WI38 (cell line): Measurements from ENCODE around the gene MYCN.

Source experiments
- H3K4me3 ChIP-seq: 2 replicates; pipeline ENCODE4 v1.5.1; 2011; ENCODE audit warnings: low read depth, mild to moderate bottlenecking, control low read depth, low read length
- TF ChIP-seq, protein P1 (sequence below): IDR thresholded peaks from 2 replicates; pipeline ENCODE4 v1.5.1; 2012; ENCODE audit warnings: low read depth, mild to moderate bottlenecking, control low read depth, low read length

The MYCN gene

DNA sequence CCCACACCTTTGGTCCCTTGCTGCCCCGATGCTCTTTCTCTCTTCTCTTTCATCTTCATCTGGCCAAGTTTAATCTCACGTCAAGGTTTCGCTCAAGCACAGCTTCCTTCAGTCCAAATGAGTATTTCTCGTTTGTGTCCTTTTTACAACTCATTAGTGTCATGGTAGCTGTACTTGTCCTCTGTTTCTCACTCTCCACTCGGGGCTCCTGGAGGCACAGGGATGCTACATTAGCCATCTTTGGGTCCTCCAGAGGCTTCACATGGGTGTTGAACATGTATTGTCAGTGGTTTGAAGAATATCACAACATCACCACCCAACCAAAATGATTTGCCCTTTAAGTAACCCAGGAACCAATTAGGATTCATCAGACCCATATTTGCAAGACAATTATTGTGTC lies 30.4 kb downstream of the MYCN start:
- H3K4me3 ChIP-seq, result no peak overlapping the region
- TF ChIP-seq, protein P1, sequence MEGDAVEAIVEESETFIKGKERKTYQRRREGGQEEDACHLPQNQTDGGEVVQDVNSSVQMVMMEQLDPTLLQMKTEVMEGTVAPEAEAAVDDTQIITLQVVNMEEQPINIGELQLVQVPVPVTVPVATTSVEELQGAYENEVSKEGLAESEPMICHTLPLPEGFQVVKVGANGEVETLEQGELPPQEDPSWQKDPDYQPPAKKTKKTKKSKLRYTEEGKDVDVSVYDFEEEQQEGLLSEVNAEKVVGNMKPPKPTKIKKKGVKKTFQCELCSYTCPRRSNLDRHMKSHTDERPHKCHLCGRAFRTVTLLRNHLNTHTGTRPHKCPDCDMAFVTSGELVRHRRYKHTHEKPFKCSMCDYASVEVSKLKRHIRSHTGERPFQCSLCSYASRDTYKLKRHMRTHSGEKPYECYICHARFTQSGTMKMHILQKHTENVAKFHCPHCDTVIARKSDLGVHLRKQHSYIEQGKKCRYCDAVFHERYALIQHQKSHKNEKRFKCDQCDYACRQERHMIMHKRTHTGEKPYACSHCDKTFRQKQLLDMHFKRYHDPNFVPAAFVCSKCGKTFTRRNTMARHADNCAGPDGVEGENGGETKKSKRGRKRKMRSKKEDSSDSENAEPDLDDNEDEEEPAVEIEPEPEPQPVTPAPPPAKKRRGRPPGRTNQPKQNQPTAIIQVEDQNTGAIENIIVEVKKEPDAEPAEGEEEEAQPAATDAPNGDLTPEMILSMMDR, result no peak

DNA sequence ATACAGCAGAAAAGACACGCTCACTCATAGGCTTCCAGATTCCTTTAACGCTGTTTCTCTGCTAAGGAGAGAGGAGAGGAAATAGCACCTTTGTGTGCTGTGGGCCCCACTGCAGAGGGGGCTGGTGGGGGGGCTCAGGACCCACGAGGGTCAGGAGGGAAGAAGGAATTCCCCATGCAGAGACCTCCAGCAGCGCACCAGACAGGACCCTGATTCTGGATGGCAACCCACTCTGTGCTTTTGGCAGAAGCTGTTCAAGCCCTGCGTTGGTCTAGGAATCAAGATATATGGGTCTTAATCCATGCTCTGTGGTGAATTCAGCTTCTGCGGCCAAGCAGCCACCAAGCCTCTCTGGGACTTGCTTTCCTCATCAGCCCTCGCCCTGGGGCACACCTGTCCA lies 31.0 kb downstream of the MYCN start:
- H3K4me3 ChIP-seq, result no peak overlapping the region
- TF ChIP-seq, protein P1, result no peak

DNA sequence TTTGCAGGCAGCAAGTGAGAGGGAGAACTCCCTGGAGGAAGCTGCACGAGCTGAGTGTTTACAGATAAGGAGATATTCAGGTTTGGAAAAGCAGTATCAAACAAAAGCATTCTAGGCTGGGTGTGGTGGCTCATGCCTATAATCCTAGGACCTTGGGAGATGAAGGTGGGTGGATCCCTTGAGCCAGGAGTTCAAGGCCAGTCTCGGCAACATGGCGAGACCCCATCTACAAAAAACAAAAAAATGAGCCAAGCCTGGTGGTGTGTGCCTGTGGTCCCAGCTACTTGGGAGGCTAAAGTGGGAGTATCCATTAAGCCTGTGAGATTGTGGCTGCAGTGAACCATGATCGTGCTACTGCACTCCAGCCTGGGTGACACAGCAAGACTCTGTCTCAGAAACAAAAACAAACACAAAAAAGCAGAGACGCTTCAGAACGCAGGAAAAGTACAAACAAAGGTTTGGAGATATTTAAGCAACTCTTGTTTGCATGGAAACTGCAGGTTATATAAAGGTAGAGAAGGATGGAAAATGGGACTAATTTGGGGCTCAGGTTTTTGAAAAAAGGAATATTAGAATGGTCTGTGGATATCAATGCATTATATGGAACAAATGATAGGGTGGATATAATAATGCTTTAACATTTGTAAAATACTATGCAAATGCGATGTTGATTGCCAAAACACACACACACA lies 31.6 kb downstream of the MYCN start:
- H3K4me3 ChIP-seq, result no peak overlapping the region
- TF ChIP-seq, protein P1, result no peak

DNA sequence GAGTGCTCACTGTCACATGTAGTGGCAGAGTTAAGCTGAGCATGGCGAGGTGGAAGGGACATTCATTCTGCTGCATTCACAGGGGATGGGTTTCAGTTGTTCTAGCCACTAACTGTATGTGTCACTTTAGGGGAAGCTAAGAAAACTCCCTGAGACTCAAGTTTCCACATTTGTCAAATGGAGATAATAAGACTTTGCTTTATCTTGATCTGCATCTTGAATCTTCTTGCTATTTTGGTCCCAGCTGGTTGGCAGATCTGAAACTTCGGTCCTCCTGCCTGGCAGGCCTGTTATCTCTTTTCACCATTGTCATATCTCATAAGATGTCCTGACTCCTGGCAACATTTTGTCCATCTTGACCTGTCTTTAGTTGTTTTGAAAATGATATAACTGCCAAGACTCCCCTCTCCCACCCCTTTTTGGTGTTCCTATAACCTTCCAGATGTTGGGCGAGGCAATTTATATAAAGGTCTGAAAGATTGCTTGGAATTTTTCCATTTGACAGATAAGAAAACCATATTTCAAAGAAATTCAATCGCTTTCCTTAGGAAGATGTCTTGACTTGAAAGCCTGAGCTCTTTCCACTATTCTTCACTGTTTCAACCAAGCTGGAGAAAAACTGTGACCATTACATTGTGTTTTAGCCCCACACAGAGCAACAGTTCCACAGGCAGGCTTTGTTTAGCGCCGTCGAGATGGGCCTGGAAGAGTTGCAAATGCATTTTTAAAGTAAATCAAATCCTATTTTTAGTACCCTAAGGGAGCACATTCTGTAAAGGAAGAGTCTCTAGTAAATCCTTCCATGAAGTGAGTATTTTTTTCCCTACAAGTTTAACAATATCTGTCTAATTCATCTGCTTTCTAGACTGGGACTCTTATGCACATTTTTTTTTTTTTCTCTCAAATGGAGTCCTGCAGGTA lies 33.4 kb downstream of the MYCN start:
- TF ChIP-seq, protein P1, result no peak
- H3K4me3 ChIP-seq, result no peak overlapping the region

DNA sequence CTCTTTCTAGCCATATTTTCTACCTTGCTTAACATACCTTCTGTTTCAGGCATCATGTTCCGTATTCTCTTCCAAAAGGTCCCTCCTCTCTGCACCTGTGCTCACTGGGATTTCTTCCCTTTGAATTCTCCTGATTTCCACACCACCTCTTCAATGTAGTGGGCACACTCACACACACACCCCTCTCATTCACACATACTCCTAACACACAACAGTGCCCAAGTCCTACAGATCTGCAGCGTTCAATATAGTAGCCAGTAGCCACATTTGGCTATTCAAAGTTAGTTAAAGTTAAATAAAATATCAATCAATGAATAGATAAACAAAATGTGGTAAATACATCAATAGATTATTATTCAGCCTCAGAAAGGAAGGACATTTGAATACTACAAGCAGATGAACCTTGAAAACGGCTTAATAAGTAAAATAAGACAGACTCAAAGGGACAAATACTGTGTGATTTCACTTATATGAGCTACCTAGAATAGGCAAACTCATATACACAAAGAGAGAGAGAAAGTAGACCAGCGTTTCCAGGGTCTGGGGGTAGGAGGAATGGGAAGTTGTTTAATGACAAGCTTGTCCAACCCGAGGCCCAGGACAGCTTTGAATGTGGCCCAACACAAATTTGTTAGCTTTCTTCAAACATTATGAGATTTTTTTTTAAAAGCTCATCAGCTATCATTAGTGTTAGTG lies 34.4 kb downstream of the MYCN start:
- no peak overlapping the region for H3K4me3 ChIP-seq
- TF ChIP-seq, protein P1, result no peak

DNA sequence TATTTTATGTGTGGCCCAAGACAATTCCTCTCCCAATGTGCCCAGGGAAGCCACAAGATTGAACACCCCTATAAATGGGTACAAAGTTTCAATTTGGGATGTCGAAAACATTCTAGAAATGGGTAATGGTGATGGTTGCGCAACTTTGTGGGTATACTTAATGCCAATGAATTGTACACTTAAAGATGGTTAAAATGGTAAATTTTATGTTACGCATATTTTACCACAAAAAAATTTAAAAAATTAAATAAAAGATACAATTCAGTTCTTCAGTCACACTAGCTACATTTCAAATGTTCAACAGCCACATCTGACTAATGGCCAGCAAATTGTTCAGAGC lies 34.9 kb downstream of the MYCN start:
- no peak overlapping the region for H3K4me3 ChIP-seq
- TF ChIP-seq, protein P1, result no peak
